SK-N-SH (cell line): Measurements from ENCODE around the gene TMOD3. TPM values are rescaled to one million over a fixed set of nuclear protein-coding genes. Genes with fewer than 3 reads are reported as not detected.

Experiments
- CTCF ChIA-PET: fragments of 300-600, 350-600 bp; formaldehyde crosslinking; extraction: SDS; loops from one replicate; lab custom pipeline; 2021; lab: Yijun Ruan, JAX
- POLR2A ChIA-PET: fragments of 350-600 bp; sonication (Branson Sonifier 250); formaldehyde crosslinking; extraction: SDS; loops from one replicate; lab custom pipeline; 2020; ENCODE audit warnings: antibody characterized with exemption, inconsistent platforms; lab: Yijun Ruan, JAX
- DNase-seq: peaks from one replicate; pipeline ENCODE4 v3.0.0; 2012
- H2AFZ ChIP-seq: fragments of 200-600 bp; sonication (generic); 2 replicates; pipeline ENCODE4 v1.8.1; 2016; ENCODE audit warnings: antibody characterized with exemption, mild to moderate bottlenecking, low read depth
- H3F3A ChIP-seq: fragments of 200-600 bp; sonication (generic); replicated peaks from 2 replicates; pipeline ENCODE3; 2016; ENCODE audit warnings: antibody characterized with exemption, mild to moderate bottlenecking; ENCODE audit not compliant: insufficient read depth
- H3K27ac ChIP-seq, 2 experiments: fragments of 200-500 bp in 1 of 2; fragments of 200-600 bp in 1 of 2; sonication (Bioruptor generic) in 1 of 2; sonication (generic), shearing (Covaris generic) in 1 of 2; 2 replicates each; pipeline versions ENCODE4 v1.5.1 to v1.6.1; 2014 to 2016; ENCODE audit warnings: low read depth in 2 of 2, inconsistent platforms in 1 of 2, low read length in 1 of 2, mild to moderate bottlenecking in 1 of 2, mixed read lengths in 1 of 2
- H3K27me3 ChIP-seq: fragments of 200-600 bp; sonication (generic), shearing (Covaris generic); 2 replicates; pipeline ENCODE4 v1.6.1; 2016; ENCODE audit warnings: mixed run types; ENCODE audit not compliant: insufficient read depth
- H3K36me3 ChIP-seq, 2 experiments: fragments of 200-500 bp in 1 of 2; fragments of 200-600 bp in 1 of 2; sonication (Bioruptor generic) in 1 of 2; sonication (generic) in 1 of 2; replicated peaks in 1 of 2; 2 replicates each; pipeline versions ENCODE3 to v1.5.1; 2014 to 2016; ENCODE audit warnings: low read length in 1 of 2, mild to moderate bottlenecking in 1 of 2; ENCODE audit not compliant: insufficient read depth in 2 of 2, control insufficient read depth in 1 of 2
- H3K4me1 ChIP-seq, 2 experiments: fragments of 200-500 bp in 1 of 2; fragments of 200-600 bp in 1 of 2; sonication (Bioruptor generic) in 1 of 2; sonication (generic), shearing (Covaris generic) in 1 of 2; 2 replicates each; pipeline versions ENCODE4 v1.5.1 to v1.6.1; 2014 to 2016; ENCODE audit warnings: low read depth in 1 of 2, low read length in 1 of 2, mixed run types in 1 of 2; ENCODE audit not compliant: insufficient read depth in 2 of 2, control insufficient read depth in 1 of 2
- H3K4me2 ChIP-seq: fragments of 200-600 bp; sonication (generic), shearing (Covaris generic); 2 replicates; pipeline ENCODE4 v1.6.1; 2017; ENCODE audit warnings: mixed run types
- H3K4me3 ChIP-seq, 2 experiments: fragments of 200-500 bp in 1 of 2; fragments of 200-600 bp in 1 of 2; sonication (Bioruptor generic) in 1 of 2; sonication (generic), shearing (Covaris generic) in 1 of 2; 2 replicates each; pipeline versions ENCODE4 v1.5.1 to v1.8.1; 2014 to 2016; ENCODE audit warnings: low read depth in 2 of 2, inconsistent platforms in 1 of 2, low read length in 1 of 2, mild to moderate bottlenecking in 1 of 2, mixed read lengths in 1 of 2, moderate library complexity in 1 of 2
- H3K79me2 ChIP-seq: fragments of 200-600 bp; sonication (generic); 2 replicates; pipeline ENCODE4 v1.8.1; 2017; ENCODE audit warnings: mild to moderate bottlenecking; ENCODE audit not compliant: insufficient read depth
- H3K9ac ChIP-seq: fragments of 200-600 bp; sonication (generic); 2 replicates; pipeline ENCODE4 v1.6.1; 2017; ENCODE audit warnings: mixed run types
- H3K9me2 ChIP-seq: fragments of 200-600 bp; sonication (generic); 2 replicates; pipeline ENCODE4 v1.6.1; 2017; ENCODE audit warnings: mixed run types
- H3K9me3 ChIP-seq: fragments of 200-600 bp; sonication (generic); 2 replicates; pipeline ENCODE4 v1.6.1; 2017; ENCODE audit warnings: mixed run types, mild to moderate bottlenecking, moderate library complexity
- H4K20me1 ChIP-seq: fragments of 200-600 bp; sonication (generic); 2 replicates; pipeline ENCODE4 v1.6.1; 2017; ENCODE audit warnings: mild to moderate bottlenecking, mixed run types; ENCODE audit not compliant: insufficient read depth
- EP300 ChIP-seq, 2 experiments: IDR thresholded peaks; 2 replicates each; pipeline versions ENCODE4 v1.4.0 to v1.6.1; 2012; ENCODE audit warnings: borderline replicate concordance in 1 of 2, low read depth in 1 of 2, low read length in 1 of 2
- FOSL2 ChIP-seq: IDR thresholded peaks from 2 replicates; pipeline ENCODE4 v1.4.0; 2012; ENCODE audit warnings: low read depth, mild to moderate bottlenecking, moderate library complexity, borderline replicate concordance
- GABPA ChIP-seq: IDR thresholded peaks from 2 replicates; pipeline ENCODE4 v1.4.0; 2012; ENCODE audit warnings: low read depth, mild to moderate bottlenecking
- GATA2 ChIP-seq: sonication (generic); formaldehyde crosslinking; IDR thresholded peaks from 2 replicates; pipeline ENCODE4 v1.5.0; 2020; ENCODE audit warnings: mild to moderate bottlenecking, missing genetic modification reagents
- MXI1 ChIP-seq: IDR thresholded peaks from 2 replicates; pipeline ENCODE4 v1.6.1; 2012; ENCODE audit warnings: mild to moderate bottlenecking, low read depth, low read length, improper control_type of control experiment
- POLR2AphosphoS5 ChIP-seq: IDR thresholded peaks from 2 replicates; pipeline ENCODE4 v1.6.1; 2012; ENCODE audit warnings: low read depth, low read length
- SIN3A ChIP-seq: IDR thresholded peaks from 2 replicates; pipeline ENCODE4 v1.6.1; 2012; ENCODE audit warnings: low read depth, mild to moderate bottlenecking, low read length, moderate library complexity, borderline replicate concordance
- SMC3 ChIP-seq: IDR thresholded peaks from 2 replicates; pipeline ENCODE4 v1.6.1; 2012; ENCODE audit warnings: low read depth, low read length, improper control_type of control experiment
- TAF1 ChIP-seq: IDR thresholded peaks from 2 replicates; pipeline ENCODE4 v1.6.1; 2012; ENCODE audit warnings: low read depth, mild to moderate bottlenecking, low read length, moderate library complexity, borderline replicate concordance
- TCF12 ChIP-seq: IDR thresholded peaks from 2 replicates; pipeline ENCODE4 v1.4.0; 2012
- ZBTB33 ChIP-seq: IDR thresholded peaks from 2 replicates; pipeline ENCODE4 v1.4.0; 2012; ENCODE audit warnings: low read depth, borderline replicate concordance
- WGBS: methylation state at CpG from one replicate; pipeline ENCODE4 v1.1.6; 2017; ENCODE audit warnings: low lambda C conversion rate; 5-methylcytosine and 5-hydroxymethylcytosine counted together
- polyA plus RNA-seq, 3 experiments: library from polyadenylated mRNA; depleted of rRNA; stranded (reverse); fragments of >200 nt; gene quantifications; 2 replicates each; pipeline ENCODE4 v1.2.3, GENCODE V29; 2012
- TF ChIP-seq, protein P1 (sequence below): IDR thresholded peaks from 2 replicates; pipeline ENCODE4 v1.4.0; 2012; ENCODE audit warnings: low read depth
- TF ChIP-seq, protein P2 (sequence below): IDR thresholded peaks from 2 replicates; pipeline ENCODE4; 2012

The TMOD3 gene
- polyA plus RNA-seq, 1 of the 3 experiments (the other 2 are of a cell fraction), result 6.0 TPM

DNA sequence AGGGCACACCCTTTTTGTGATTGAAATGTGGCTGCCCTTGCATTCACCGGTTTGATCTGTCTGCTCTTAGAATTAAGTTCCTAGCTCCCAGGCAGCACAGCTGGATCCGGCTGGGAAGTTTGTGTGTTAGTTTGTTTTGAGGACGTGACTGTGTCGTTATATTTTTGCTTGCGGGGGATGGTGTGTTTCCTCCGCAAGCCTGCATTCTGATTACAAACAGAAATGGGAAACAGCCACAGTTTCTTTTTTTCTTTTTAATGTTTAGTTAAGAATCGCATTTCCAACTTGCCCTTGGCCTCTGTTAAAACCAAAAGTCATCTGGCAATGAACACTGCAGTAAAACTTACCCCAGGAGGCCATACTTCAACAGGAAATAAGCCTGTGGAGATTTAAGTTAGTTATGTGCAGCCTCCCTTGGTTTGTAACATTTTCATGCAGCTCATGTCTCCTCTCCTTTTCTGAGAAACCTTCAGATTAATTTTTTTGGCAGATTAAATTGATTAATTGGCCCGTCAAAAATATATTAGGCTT is 888 bp downstream of the TMOD3 start:
- H3K27ac ChIP-seq, result peak overlapping the region; percentile 76 to 79
- peak overlapping the region; percentile 84 for H3K9ac ChIP-seq
- peak overlapping the region; percentile 66 to 75 for H3K4me3 ChIP-seq
- H3K4me2 ChIP-seq, result peak overlapping the region; percentile 79
- no peaks in the 10 kb centered on the region for H3K9me2 ChIP-seq
- POLR2A ChIA-PET, result interaction anchor here (1.5 kb wide), 1 partner anchor 8 kb away, joined by 6 read pairs; no protein-coding TSS in a partner anchor
- no peak for DNase-seq
- H3K9me3 ChIP-seq, result no peaks in the 10 kb centered on the region
- peak overlapping the region; percentile 27 for H2AFZ ChIP-seq
- CTCF ChIA-PET, result interaction anchor here (0.9 to 1.2 kb wide), 2 partner anchors 24 to 66 kb away, joined by 3 to 4 read pairs; no protein-coding TSS in a partner anchor
- H3F3A ChIP-seq, result peaks cover 19% of the 10 kb centered on the region
- peaks cover 0 to 4% of the 10 kb centered on the region in 2 experiments for H3K36me3 ChIP-seq
- WGBS, result 1% methylated on average over 8 of the region's 8 CpGs
- peaks cover 46% of the 10 kb centered on the region for H4K20me1 ChIP-seq
- no peaks in the 10 kb centered on the region for H3K27me3 ChIP-seq
- peaks cover 7 to 23% of the 10 kb centered on the region in 2 experiments; a peak in 3 of 4 replicates for H3K4me1 ChIP-seq
- peaks cover 59% of the 10 kb centered on the region for H3K79me2 ChIP-seq
- TF ChIP-seq SMC3 (no peak), SIN3A (0 out of 2 replicates have a peak, but pooled peaks have one; percentile 64), TAF1 (no peak), EP300 (IDR thresholded peaks at IDR 0.05; ENCODE audit: borderline replicate concordance in 1 of 2, low read depth in 1 of 2, low read length in 1 of 2) (0 out of 4 replicates have a peak, but pooled peaks of 1 of the 2 experiments have one; percentile 1), FOSL2 (no peak)
- TF ChIP-seq, protein P1, sequence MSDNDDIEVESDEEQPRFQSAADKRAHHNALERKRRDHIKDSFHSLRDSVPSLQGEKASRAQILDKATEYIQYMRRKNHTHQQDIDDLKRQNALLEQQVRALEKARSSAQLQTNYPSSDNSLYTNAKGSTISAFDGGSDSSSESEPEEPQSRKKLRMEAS, result no peak

- Histone ChIP-seq H3K27me3 (no peaks in the 10 kb centered on the region), H3K36me3 (peaks cover 0 to 4% of the 10 kb centered on the region in 2 experiments), H3K4me3 (no peak overlapping the region), H4K20me1 (peaks cover 76% of the 10 kb centered on the region), H3K79me2 (peaks cover 93% of the 10 kb centered on the region), H3K4me1 (peaks cover 12 to 53% of the 10 kb centered on the region in 2 experiments), H3K9ac (no peak overlapping the region), H3K9me2 (no peaks in the 10 kb centered on the region), H3F3A (peaks cover 34% of the 10 kb centered on the region), H3K9me3 (no peaks in the 10 kb centered on the region), H3K4me2 (peak overlapping the region; percentile 48; the same call in 1 of the 2 replicates), H3K27ac (peak overlapping the region in 1 of 2 experiments; percentile 24; a peak in 1 of 4 replicates), H2AFZ (no peak overlapping the region)
- 63% methylated on average over 1 of the region's 1 CpG for WGBS
- POLR2A ChIA-PET, result no interaction called here
- CTCF ChIA-PET, result no interaction called here
- no peak for DNase-seq
- TF ChIP-seq, protein P2, sequence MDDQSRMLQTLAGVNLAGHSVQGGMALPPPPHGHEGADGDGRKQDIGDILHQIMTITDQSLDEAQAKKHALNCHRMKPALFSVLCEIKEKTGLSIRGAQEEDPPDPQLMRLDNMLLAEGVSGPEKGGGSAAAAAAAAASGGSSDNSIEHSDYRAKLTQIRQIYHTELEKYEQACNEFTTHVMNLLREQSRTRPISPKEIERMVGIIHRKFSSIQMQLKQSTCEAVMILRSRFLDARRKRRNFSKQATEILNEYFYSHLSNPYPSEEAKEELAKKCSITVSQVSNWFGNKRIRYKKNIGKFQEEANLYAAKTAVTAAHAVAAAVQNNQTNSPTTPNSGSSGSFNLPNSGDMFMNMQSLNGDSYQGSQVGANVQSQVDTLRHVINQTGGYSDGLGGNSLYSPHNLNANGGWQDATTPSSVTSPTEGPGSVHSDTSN, result no peak
- no peak for TF ChIP-seq GATA2 (CRISPR knock-in tag)
These were observed 4.3 kb downstream of the TMOD3 start for GRCh38 chr15:51833772-51834171.

- H4K20me1 ChIP-seq, result peaks cover 81% of the 10 kb centered on the region
- CTCF ChIA-PET, result interaction anchor here (1.4 to 1.6 kb wide), 3 partner anchors 19 to 61 kb away, joined by 4 to 5 read pairs (median 4); no protein-coding TSS in a partner anchor
- H3K4me3 ChIP-seq, result no peak overlapping the region
- H3K27me3 ChIP-seq, result no peaks in the 10 kb centered on the region
- H3K9me2 ChIP-seq, result no peaks in the 10 kb centered on the region
- H3K79me2 ChIP-seq, result peaks cover 100% of the 10 kb centered on the region
- peak overlapping the region; percentile 52 for H3K4me2 ChIP-seq
- POLR2A ChIA-PET, result interaction anchor here (1.7 kb wide), 1 partner anchor 8 kb away, joined by 6 read pairs; the partner anchor contains the start of gene TMOD3
- H3K36me3 ChIP-seq, result no peaks in the 10 kb centered on the region
- no peak overlapping the region for H3K9ac ChIP-seq
- 81% methylated on average over 4 of the region's 4 CpGs for WGBS
- H3K4me1 ChIP-seq, result peaks cover 6 to 63% of the 10 kb centered on the region in 2 experiments; a peak in 3 of 4 replicates
- H3F3A ChIP-seq, result peaks cover 30% of the 10 kb centered on the region
- H3K9me3 ChIP-seq, result no peaks in the 10 kb centered on the region
- H2AFZ ChIP-seq, result no peak overlapping the region
- DNase-seq, result no peak
- H3K27ac ChIP-seq, result peak overlapping the region in 1 of 2 experiments; percentile 61; a peak in 2 of 4 replicates
- TF ChIP-seq POLR2AphosphoS5 (no peak), MXI1 (no peak), ZBTB33 (no peak), SIN3A (no peak), TCF12 (no peak), GABPA (no peak)
These were observed 8.4 kb downstream of the TMOD3 start for GRCh38 chr15:51837792-51838251.
